GM12878 (cell line): ENCODE data around the gene ZPBP2. TPM values are rescaled to one million over a fixed set of nuclear protein-coding genes. Genes with fewer than 3 reads are reported as not detected.

Source experiments
- ATAC-seq: fragments of 200-7000 bp; cut with Tn5 transposase; 3 replicates; pipeline ENCODE4 v1.9.1; 2020; ENCODE audit warnings: mild to moderate bottlenecking, moderate library complexity
- BruUV-seq: library from RNA; stranded (reverse); fragments of 400-500 nt; replicated peaks from 2 replicates; lab custom pipeline; 2021; lab: Mats Ljungman, UMichigan
- CTCF ChIA-PET: fragments of 300-600 bp; sonication (Branson Sonifier 250); formaldehyde crosslinking; extraction: SDS; loops from one replicate; lab custom pipeline; 2021; ENCODE audit warnings: inconsistent platforms; lab: Yijun Ruan, JAX
- POLR2A ChIA-PET: fragments of 350-600 bp; formaldehyde crosslinking; extraction: SDS; loops from one replicate; lab custom pipeline; 2021; ENCODE audit warnings: inconsistent platforms; lab: Charles Lee
- RAD21 ChIA-PET: fragments of 300-600 bp; sonication (Branson Sonifier 250); formaldehyde crosslinking; loops from one replicate; lab custom pipeline; 2023; ENCODE audit warnings: antibody characterized with exemption; ENCODE audit not compliant: unreplicated experiment; lab: Charles Lee
- SMC1A ChIA-PET: fragments of 300-600 bp; sonication (Branson Sonifier 250); formaldehyde crosslinking; loops from one replicate; lab custom pipeline; 2023; ENCODE audit not compliant: unreplicated experiment, uncharacterized antibody; lab: Charles Lee
- DNase-seq: peaks from one replicate; pipeline ENCODE4 v3.0.0-alpha.2; 2011; ENCODE audit warnings: low read depth, low spot score
- FAIRE-seq: peaks from 3 replicates; lab custom pipeline; 2011; peaks lifted over from hg19 to GRCh38; lab: Jason Lieb, UNC
- H2AFZ ChIP-seq: 2 replicates; pipeline ENCODE4 v1.6.0; 2011; ENCODE audit warnings: low read depth, low read length, control low read depth; ENCODE audit not compliant: control insufficient read depth
- H3K27ac ChIP-seq: 2 replicates; pipeline ENCODE4 v1.5.1; 2011; ENCODE audit warnings: control low read depth; ENCODE audit not compliant: control insufficient read depth, insufficient read depth
- H3K27me3 ChIP-seq, 2 experiments: replicated peaks in 1 of 2; 2 replicates each; pipeline versions ENCODE4 v1.6.0 to v1.6.1; 2011; ENCODE audit warnings: low read length in 1 of 2; ENCODE audit not compliant: control insufficient read depth in 2 of 2, insufficient read depth in 2 of 2
- H3K36me3 ChIP-seq, 2 experiments: 2 replicates each; pipeline ENCODE4 v1.5.1; 2011; ENCODE audit warnings: low read length in 1 of 2; ENCODE audit not compliant: control insufficient read depth in 2 of 2, insufficient read depth in 2 of 2
- H3K4me1 ChIP-seq: 2 replicates; pipeline ENCODE4 v1.6.1; 2011; ENCODE audit warnings: mild to moderate bottlenecking, low read length, moderate library complexity, mixed read lengths; ENCODE audit not compliant: control insufficient read depth, insufficient read depth
- H3K4me2 ChIP-seq: 2 replicates; pipeline ENCODE4 v1.6.0; 2011; ENCODE audit warnings: control low read depth; ENCODE audit not compliant: control insufficient read depth, insufficient read depth
- H3K4me3 ChIP-seq: fragments of 200-600 bp; sonication (generic); 2 replicates; pipeline ENCODE4 v1.5.1; 2016
- H3K79me2 ChIP-seq: 2 replicates; pipeline ENCODE4 v1.6.0; 2011; ENCODE audit warnings: low read length; ENCODE audit not compliant: control insufficient read depth, insufficient read depth
- H3K9ac ChIP-seq: 2 replicates; pipeline ENCODE4 v1.8.0; 2011; ENCODE audit warnings: low read length, control low read depth, mixed read lengths; ENCODE audit not compliant: control insufficient read depth, insufficient read depth
- H3K9me3 ChIP-seq: replicated peaks from 3 replicates; pipeline ENCODE4 v1.5.1; 2011; ENCODE audit warnings: mild to moderate bottlenecking, low read length; ENCODE audit not compliant: control insufficient read depth, insufficient read depth
- H4K20me1 ChIP-seq: 2 replicates; pipeline ENCODE4 v1.6.0; 2011; ENCODE audit not compliant: control insufficient read depth, insufficient read depth
- ATF7 ChIP-seq: fragments of 450-650 bp; IDR thresholded peaks from 2 replicates; pipeline ENCODE4 v1.6.1; 2016; ENCODE audit warnings: low read depth, mild to moderate bottlenecking
- BCLAF1 ChIP-seq: fragments of 450-650 bp; IDR thresholded peaks from 2 replicates; pipeline ENCODE4 v1.6.1; 2017; ENCODE audit warnings: antibody characterized with exemption, mild to moderate bottlenecking, moderate library complexity
- CREB1 ChIP-seq: IDR thresholded peaks from 2 replicates; pipeline ENCODE4 v1.6.1; 2012; ENCODE audit warnings: low read depth, mild to moderate bottlenecking, inconsistent platforms
- ELK1 ChIP-seq: IDR thresholded peaks from 2 replicates; pipeline ENCODE4 v1.6.1; 2012; ENCODE audit warnings: low read depth, low read length, improper control_type of control experiment
- EZH2 ChIP-seq: IDR thresholded peaks from 2 replicates; pipeline ENCODE4 v1.6.1; 2012; ENCODE audit warnings: low read depth, mild to moderate bottlenecking, control low read depth, inconsistent platforms, low read length, borderline replicate concordance; ENCODE audit not compliant: control insufficient read depth
- MAX ChIP-seq: IDR thresholded peaks from 2 replicates; pipeline ENCODE4 v1.6.1; 2012; ENCODE audit warnings: low read depth, low read length, improper control_type of control experiment
- SMC3 ChIP-seq: IDR thresholded peaks from 2 replicates; pipeline ENCODE4 v1.6.1; 2011; ENCODE audit warnings: low read length, improper control_type of control experiment, borderline replicate concordance
- SUZ12 ChIP-seq: fragments of 200-600 bp; sonication (generic); IDR thresholded peaks from one replicate; pipeline ENCODE4 v1.6.1; 2018; ENCODE audit warnings: antibody characterized with exemption, mild to moderate bottlenecking; ENCODE audit not compliant: unreplicated experiment
- TBL1XR1 ChIP-seq: IDR thresholded peaks from 2 replicates; pipeline ENCODE4 v1.6.1; 2012; ENCODE audit warnings: low read depth, low read length, improper control_type of control experiment
- WGBS: methylation state at CpG from one replicate; pipeline ENCODE4 v1.1.6; 2016; ENCODE audit warnings: low lambda C conversion rate; ENCODE audit not compliant: insufficient replicate concordance, insufficient coverage; ENCODE audit errors: missing lambda C conversion rate; 5-methylcytosine and 5-hydroxymethylcytosine counted together
- in situ Hi-C: fragments of 300-500 bp; cut with MboI; formaldehyde crosslinking; loops from 9 replicates; pipeline ENCODE4 v1.14.3; 2018; ENCODE audit warnings: mixed read lengths
- intact Hi-C: fragments of 100-400 bp; cut with micrococcal nuclease; formaldehyde crosslinking; loops from one replicate; pipeline ENCODE4 v1.14.2; 2022; ENCODE audit not compliant: unreplicated experiment
- polyA plus RNA-seq, 11 experiments: library from polyadenylated mRNA; depleted of rRNA in 4 of 11; unstranded in 6 of 11; stranded (reverse) in 5 of 11; fragments of >200 nt; fragmentation: Nextera tagmentation in 4 of 11; fragmentation: Illumina TruSeq in 1 of 11; extraction: Ambion mirVana in 4 of 11; extraction: Trizol in 1 of 11; gene quantifications; 1 replicate in 1 of 11; 2 replicates in 10 of 11; pipeline versions ENCODE4 v1.2.1 to v1.2.3, GENCODE V29; 2011 to 2016; ENCODE audit warnings: inconsistent platforms in 2 of 11, missing spikeins in 2 of 11, low read depth in 1 of 11
- total RNA-seq, 4 experiments: library from RNA; depleted of rRNA in 3 of 4; stranded (reverse); fragments of >200 nt in 3 of 4; fragmentation: Illumina TruSeq in 1 of 4; extraction: Trizol in 1 of 4; gene quantifications; 2 replicates each; pipeline versions ENCODE4 v1.2.1 to v1.2.3, GENCODE V29; 2013 to 2021

The ZPBP2 gene
- total and polyA plus RNA-seq, 10 of the 15 experiments (the other 5 are each of a cell fraction or from before 2014, with no cell fraction given): 0.33 to 1.0 (median 0.58) TPM

GRCh38 chr17:39923230-39923629 lies 55.2 kb downstream of the ZPBP2 start:
- in situ Hi-C loops (no loop called here), intact Hi-C loops (no loop called here)
- no peak for DNase-seq
- ChIA-PET RAD21 (no interaction called here), CTCF (interaction anchor here (1.5 to 2.4 kb wide), 2 partner anchors 14 to 56 kb away, joined by 4 to 8 read pairs; no protein-coding TSS in a partner anchor), POLR2A (interaction anchor here (0.7 to 1.2 kb wide), 2 partner anchors 15 to 18 kb away, joined by 3 to 7 read pairs; no protein-coding TSS in a partner anchor), SMC1A (interaction anchor here (1.0 to 4.6 kb wide), 4 partner anchors 12 to 51 kb away, joined by 4 to 25 read pairs (median 6); no protein-coding TSS in a partner anchor)
- H3K4me2 ChIP-seq: peak overlapping the region; percentile 89; the same call in 1 of the 2 replicates
- H3K9me3 ChIP-seq: no peaks in the 10 kb centered on the region; the same call in 2 of the 3 replicates
- WGBS: 98% methylated on average over 6 of the region's 6 CpGs
- no peak for FAIRE-seq
- H4K20me1 ChIP-seq: no peaks in the 10 kb centered on the region
- no TSS peak for BruUV-seq
- no peak overlapping the region for H3K27ac ChIP-seq
- H3K4me1 ChIP-seq: peaks cover 37% of the 10 kb centered on the region
- H3K36me3 ChIP-seq: peaks cover 15% of the 10 kb centered on the region in 2 experiments; a peak in 3 of 4 replicates
- no peak overlapping the region for H3K9ac ChIP-seq
- ATAC-seq: no peak
- no peak overlapping the region for H3K4me3 ChIP-seq
- H3K79me2 ChIP-seq: peaks cover 54% of the 10 kb centered on the region
- no peak for TF ChIP-seq ATF7
- TF ChIP-seq, all 136 proteins: peak for 0
- Histone ChIP-seq H2AFZ (no peak overlapping the region), H3K27me3 (no peaks in the 10 kb centered on the region)

GRCh38 chr17:39923836-39924690 lies 56.1 kb downstream of the ZPBP2 start:
- Histone ChIP-seq H3K4me2 (peak overlapping the region; percentile 89), H3K4me3 (peak overlapping the region; percentile 87; the same call in 1 of the 2 replicates), H3K36me3 (peaks cover 15% of the 10 kb centered on the region in 2 experiments; a peak in 3 of 4 replicates), H3K4me1 (peaks cover 40% of the 10 kb centered on the region), H3K9ac (peak overlapping the region; percentile 83; the same call in 1 of the 2 replicates), H3K27ac (peak overlapping the region; percentile 19), H3K27me3 (no peaks in the 10 kb centered on the region), H3K9me3 (no peaks in the 10 kb centered on the region; the same call in 2 of the 3 replicates), H3K79me2 (peaks cover 58% of the 10 kb centered on the region), H4K20me1 (no peaks in the 10 kb centered on the region), H2AFZ (no peak overlapping the region)
- CTCF ChIA-PET: interaction anchor here (1.0 to 1.5 kb wide), 3 partner anchors 9 to 55 kb away, joined by 3 to 4 read pairs (median 4); no protein-coding TSS in a partner anchor
- RAD21 ChIA-PET: interaction anchor here (1.3 to 4.2 kb wide), 3 partner anchors 9 to 56 kb away, joined by 4 to 35 read pairs (median 8); partner anchors contain the start of gene PSMD3
- no peak for ATAC-seq
- DNase-seq: no peak
- BruUV-seq: no TSS peak
- SMC1A ChIA-PET: interaction anchor here (1.1 to 1.3 kb wide), 2 partner anchors 16 to 19 kb away, joined by 3 to 4 read pairs; no protein-coding TSS in a partner anchor
- POLR2A ChIA-PET: interaction anchor here (1.5 to 6.4 kb wide), 2 partner anchors 9 to 15 kb away, joined by 8 to 64 read pairs; no protein-coding TSS in a partner anchor
- 89% methylated on average over 16 of the region's 17 CpGs for WGBS
- intact Hi-C loops: no loop called here
- no peak for FAIRE-seq
- in situ Hi-C loops: no loop called here
- TF ChIP-seq TBL1XR1: no peak
- TF ChIP-seq EZH2: no peak
- TF ChIP-seq MAX: no peak
- no peak for TF ChIP-seq SUZ12
- TF ChIP-seq BCLAF1: no peak
- no peak for TF ChIP-seq CREB1
- TF ChIP-seq ELK1: no peak
- TF ChIP-seq SMC3: 0 out of 2 replicates have a peak, but pooled peaks have one; percentile 6
